NCI-H2227 (cell line): ENCODE measurements around the gene ELOVL1.
"Not testable (repeated sequence)": the region's sequence is repeated elsewhere in the genome, so short reads cannot be mapped to it uniquely, and the experiment has no call there.

Experiments used
- DNase-seq: peaks from one replicate; lab custom pipeline; 2025; ENCODE audit not compliant: unreplicated experiment; lab: John Stamatoyannopoulos, UW

The ELOVL1 gene

DNA sequence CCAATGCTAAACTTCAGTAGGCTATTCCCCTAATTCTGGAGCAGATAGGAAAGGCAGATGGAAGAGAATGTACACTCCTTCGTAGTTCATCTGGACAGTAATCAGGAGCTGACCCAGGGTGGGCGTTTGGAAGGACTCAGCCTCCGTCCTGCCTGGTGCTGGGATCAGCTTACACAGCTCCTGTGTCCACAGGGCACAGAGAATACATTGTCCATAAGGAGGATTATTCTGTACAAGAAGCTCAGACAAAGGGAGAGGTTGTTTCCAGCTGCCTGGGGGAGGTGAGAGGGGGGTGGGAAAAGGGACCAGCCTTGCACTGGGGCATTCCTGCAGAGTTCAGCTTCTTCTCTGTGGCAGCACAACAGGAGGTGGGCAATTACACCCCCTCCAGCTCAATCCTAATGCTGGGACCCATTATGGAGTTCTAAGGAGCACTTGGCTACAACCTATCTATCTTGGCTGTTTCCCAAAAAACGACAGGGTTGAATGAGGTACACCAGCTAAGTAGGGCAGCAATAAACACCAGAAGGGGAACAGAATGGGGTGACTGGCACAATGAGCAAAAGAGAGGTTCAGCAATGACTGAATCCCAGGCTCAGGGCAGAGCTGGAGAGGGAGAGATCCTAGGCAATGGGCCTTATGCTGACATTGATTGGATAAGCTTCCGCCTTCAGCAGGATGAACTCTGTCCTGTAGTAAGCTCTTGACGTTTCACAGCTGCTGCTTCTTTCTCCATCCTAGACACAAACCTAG lies 14.4 kb upstream of the ELOVL1 start:
- DNase-seq = peak; percentile 54

DNA sequence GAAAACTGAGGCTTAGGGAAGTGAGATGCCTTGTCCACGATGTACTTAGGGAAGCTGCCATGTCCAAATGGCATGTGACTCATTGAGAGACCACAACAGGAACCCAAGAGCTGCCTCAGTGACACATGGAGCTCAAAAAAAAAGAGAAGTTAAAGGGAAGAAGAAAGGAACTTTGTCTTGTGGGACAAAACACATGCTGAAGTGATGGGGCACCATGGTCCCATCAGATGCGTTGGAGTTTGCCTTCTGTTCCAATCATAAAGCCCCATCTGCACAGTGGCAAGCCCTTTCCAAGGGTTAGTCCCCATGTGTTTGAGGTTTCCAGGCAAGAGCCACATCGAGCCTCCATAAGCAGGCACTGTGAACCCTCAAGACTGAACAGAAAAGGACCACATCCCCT lies 13.8 kb upstream of the ELOVL1 start:
- no peak for DNase-seq

DNA sequence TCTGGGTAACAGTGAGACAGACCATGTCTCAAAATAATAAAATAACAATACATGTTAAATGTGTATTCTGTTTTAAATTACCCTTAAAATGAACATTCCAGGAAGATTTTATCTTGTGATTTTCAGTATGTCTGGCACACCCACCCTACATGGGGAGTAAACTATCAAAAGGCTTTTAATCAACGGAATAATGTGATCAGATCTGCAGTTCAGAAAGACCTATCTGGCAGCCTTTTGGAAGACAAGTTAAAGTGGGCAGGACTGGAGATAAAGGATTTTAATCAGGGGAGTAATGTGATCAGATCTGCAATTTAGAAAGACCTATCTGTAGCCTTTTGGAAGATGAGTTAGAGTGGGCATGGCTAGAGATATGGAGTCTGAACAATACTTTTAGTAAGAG lies 11.7 kb upstream of the ELOVL1 start:
- DNase-seq = no peak

DNA sequence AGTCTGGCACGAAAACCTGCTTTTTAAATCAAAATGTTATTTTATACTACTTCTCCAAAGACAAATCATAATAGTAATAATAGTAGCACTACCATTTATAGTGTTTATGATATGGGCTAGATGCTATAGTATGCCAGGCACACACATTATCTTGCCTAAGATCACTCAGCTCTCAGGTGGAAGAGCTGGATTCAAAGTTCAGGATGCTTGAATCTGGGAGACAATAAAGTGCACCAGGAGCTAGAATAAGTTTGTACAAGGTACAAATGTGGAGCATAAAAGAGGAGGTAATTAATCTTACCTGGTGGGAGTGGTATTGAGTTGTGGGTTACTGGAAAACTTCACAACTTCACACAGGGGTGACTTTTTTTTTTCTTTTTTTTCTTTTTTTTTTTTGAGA lies 10.0 kb upstream of the ELOVL1 start:
- no peak for DNase-seq

DNA sequence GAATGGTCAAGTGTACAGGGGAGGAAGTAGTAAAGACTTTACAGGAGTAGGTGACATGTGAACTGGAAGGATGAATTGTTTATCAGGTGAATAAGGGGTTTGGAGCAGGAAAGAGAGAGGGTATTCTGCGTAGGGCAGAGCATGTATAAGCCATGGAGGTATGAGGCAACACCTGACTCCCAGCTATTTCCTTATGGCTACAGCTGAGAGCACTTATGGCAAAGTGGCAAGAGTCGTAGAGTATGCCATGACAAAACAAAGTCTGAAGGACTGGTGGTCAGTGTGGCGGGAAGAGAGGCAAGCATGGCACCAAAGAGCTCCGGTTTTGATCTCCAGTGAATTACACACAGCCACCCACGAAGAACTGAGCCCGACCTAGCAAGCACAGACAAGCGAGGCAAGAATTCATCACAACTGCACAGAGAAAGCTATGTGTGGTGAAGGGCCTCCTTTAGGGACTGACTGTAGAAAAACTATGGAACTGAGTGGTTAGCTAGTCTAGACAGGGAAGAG lies 9.0 kb upstream of the ELOVL1 start:
- DNase-seq = no peak

DNA sequence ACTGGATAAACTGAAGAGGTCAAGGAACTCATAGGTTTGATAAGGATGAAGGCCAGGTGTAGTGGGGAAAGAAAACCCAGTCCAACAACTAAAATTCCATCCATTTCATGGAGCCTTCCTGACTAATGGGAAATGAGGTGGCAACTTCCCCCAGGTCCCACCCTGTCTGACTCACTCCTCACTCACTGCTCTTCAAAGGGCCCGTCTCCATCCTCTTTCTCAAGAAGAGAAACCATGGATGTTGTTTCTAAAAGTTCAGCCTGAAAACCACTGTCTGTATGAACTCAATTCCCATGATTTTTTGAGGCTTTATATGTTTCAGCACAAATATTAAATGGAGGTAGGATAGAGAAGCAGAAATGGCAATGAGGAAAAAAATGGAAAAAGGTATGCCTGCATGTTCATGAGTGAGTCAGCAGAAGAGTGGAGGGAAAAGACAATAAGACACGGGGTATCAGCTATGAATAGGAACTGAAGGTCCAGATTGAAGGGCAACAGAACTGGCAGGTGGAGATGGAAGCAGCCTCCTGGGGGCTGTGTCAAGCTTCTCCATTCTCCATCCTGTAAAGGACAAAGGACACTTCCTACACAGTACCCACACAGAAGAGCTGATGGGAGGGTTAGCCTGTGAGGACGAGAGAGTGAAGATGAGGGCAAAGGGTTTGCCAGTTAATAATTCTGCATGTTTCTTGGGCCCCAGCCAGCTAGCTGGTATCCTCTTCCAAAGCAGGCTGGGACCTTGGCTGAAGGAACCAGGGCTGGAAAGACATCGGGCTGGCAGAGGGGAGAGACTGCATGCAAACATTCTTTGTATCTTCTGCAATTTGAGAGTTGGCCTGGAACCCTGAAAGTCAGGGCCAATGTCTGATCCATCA lies 5.5 kb upstream of the ELOVL1 start:
- DNase-seq = no peak

DNA sequence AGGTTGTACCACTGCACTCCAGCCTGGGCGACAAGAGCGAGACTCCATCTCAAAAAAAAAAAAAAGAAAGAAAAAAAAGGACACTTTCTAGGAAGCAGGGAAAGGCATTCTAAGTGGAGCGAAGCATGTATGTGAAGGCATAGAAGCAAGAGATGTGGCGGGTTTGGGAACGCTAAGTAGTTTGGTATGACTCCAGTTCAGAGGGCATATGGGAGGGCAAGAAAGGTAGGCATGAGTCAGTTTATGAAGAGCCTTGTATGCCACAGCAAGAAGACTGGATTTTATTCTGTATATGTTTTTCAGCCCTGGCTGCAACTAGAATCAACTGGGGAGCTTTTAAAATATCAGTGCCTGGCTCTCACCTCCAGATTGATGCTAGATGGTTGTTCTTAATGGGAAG lies 4.4 kb upstream of the ELOVL1 start:
- no peak for DNase-seq

DNA sequence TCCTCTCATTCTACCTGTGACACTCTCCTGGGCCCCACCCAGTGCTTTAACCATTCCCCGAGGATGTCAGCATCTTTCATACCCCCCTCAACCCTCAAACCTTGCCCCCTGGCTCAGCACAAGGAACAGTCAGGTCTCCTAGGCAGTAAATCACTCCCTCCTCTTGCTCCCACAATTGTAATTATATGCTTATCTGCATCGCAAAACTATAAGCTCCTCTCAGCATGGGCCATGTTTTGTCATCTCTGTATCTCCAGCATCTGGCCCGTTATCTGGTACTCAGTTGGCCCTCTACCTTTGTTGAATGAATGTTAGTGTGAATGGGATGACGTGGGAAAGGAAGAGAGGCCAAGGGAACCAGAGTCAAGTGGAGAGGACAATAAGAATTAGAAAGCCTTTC lies 2.8 kb upstream of the ELOVL1 start:
- DNase-seq = peak; percentile 16

DNA sequence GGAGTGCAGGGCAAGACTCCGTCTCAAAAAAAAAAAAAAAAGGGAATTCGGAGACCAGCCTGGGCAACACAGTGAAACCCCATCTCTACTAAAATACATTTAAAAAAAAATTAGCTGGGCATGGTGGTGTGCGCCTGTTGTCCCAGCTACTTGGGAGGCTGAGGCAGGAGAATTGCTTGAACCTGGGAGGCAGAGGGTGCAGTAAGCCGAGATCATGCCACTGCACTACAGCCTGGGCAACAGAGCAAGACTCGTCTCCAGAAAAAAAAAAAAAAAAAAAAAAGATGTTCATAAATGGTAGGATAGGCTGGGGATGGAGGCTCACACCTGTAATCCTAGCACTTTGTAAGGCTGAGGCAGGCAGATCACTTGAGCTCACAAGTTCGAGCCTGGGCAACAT lies 2.0 kb upstream of the ELOVL1 start:
- DNase-seq = not testable (repeated sequence)

DNA sequence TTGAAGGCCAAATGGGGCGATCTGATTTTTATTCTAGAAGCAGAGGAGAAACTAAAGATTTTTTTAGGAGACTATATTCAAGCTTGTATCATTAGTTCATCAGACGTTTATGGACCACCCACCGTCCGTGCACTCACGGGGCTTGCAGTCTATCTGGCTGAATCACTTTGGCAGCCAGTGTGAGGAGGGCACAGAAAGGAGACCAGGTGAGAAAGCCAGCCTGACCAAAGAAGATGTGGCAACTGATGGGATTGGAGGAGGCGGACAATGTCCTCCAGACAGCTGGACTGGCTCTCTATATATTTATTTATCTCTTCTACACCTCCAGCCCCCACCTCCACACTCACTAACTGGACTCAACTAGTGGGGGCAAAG lies 822 bp upstream of the ELOVL1 start:
- DNase-seq = no peak

DNA sequence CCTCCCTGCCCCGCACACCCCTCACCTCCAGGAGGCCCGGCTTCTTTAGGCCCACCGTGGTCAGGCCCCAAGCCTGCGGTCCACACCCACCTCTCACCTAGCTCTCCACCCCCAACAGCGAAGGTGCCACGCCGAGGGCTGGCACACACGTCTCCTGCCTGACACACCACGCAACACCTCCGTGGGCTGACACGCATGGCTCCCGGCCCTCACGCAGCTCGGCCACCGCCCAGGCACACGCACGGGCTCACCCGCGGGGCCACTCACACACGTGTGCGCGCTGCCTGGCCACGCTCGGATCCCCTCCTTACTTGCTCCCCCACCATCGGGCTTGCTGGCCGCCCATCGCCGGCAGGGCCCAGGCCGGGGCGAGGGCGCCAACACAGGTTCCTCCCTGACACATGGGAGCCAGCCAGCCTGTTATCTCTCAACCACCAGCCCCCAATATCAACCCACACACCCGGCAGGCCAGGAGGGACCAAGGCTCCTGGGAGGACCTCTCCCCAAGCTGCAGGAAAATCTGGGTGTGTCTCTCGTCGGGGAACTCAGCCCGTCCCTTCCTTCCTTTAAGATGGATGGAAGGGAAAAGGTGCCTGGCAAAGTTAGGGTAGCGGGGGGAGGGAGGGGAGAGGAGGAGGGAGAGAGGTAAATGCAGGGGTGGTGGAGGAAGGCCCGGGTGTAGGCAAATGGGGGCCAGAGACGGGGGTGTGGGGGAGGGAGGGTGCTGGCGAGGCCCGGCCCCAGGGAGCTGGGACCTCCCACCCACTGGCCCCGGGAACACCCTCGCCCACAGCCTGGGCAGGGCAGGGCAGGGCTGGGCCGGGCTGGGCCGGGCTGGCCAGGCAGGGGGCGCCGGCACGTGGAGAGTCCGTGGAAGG lies 546 bp downstream of the ELOVL1 start:
- DNase-seq = peak; percentile 50

DNA sequence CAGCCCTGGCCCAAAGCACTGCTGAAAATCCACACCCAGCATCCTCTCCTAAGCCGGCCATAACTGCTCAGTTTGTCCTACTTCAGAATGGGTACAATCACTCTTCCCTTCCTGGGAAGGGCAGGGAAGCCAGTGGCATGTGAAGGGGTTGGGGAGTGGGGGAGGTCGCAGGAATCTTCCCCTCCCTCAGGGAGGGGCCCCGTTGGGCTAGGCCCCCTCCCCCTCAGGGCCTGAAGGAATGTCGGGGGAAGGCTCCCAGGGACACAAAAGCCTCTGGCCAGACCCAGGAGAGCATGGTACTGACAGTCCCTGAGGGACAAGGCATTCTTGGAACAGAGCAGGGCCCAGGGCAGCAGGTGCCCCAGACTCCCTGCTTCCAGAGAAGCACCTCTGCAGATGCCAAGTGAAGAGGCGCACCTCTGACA lies 1.2 kb downstream of the ELOVL1 start:
- DNase-seq = no peak

DNA sequence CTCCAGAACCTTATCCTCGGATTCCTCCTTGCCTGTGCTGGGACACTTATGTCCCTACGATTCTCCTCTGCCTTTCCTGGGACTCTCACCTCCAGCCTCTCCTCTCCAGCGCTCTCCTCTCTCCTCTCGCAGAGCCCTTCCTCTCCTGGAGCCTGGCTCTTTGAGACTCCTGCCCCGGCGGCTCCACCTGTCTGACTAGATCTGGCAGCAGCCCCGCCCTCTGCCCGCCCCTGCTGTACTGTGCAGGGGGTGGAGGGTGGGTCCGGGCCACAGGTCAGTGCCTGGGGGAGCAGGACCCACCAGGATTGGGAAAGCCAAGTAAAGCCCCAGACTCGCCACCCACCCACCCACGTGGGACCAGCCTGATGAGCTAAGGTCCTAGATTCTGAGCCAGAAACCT lies 1.6 kb downstream of the ELOVL1 start:
- peak; percentile 29 for DNase-seq

DNA sequence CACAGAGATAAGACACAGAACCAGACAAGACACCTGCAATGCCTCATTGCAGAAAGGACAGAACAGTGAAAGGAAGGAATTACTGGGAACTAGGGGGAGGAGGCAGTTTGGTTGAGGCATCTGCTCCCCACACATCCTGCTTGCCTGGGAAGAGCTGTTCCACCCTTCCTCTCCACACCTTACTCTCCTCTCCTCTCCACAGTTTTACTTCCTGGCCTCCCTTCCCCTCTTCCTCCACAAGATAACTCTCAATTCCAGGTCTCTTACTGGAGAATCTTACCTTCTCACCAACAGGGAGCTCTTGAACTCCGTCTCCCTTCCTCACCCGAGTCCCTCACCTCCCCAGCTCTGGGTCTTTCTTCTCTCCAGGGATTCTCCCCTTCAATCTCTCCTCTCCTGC lies 2.1 kb downstream of the ELOVL1 start:
- DNase-seq = no peak

DNA sequence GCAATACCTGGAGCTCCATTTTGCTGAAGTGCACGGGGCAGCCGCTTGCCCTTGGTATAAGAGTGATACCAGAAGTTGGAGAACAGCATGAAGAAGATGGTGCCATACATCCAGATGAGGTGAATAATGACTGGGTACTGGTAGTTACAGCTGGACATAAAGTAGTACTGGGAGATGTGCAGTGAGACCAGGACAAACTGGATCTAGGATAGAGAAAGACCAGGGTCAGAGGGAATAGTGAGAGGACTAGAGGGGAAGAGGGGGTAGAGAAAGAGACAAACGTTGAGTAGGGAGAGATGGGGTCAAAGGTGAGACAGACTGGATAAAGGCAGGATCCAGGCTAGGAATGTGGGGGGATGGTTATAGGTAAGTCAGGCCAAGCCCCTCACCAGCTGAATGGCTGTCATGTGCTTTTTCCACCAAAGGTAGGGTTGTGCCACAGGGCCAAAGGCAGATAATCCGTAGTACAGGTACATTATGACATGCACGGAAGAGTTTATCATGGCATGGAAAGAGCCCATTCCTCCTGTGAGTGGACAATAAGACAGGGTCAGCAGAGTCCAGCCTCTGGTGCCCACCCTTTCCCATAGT lies 3.8 kb downstream of the ELOVL1 start:
- no peak for DNase-seq

DNA sequence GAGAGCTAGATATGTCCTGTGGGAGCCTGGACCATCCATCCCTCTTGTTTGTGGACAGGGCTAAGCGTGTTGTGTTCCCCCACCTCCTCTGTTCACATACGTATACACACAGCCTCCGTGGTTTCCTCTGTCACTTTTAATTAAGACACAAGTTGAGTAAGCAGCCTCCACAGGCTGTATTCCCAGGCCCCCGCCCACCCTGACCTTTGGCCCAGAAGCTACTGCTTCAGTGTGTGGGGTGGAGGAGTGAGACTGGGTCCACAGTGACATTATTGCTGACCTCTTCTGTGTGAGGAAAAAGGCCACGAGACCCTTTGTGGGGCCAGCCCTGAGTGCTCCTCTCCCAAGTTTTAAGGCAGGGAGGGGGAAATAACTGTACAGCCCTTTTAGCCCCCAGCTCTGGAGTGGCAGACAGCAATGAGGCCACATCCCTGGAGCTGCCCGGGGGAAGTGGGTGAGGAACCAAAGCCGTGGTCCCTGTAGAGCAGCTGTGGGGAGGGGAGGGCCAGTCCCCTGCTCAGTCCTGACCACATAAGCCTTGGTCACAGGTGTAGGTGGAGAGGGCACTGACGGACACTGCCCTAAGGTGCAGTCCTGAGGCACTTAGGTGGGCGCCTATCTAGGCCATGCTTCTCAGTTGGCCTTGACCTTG lies 4.4 kb downstream of the ELOVL1 start:
- no peak for DNase-seq

DNA sequence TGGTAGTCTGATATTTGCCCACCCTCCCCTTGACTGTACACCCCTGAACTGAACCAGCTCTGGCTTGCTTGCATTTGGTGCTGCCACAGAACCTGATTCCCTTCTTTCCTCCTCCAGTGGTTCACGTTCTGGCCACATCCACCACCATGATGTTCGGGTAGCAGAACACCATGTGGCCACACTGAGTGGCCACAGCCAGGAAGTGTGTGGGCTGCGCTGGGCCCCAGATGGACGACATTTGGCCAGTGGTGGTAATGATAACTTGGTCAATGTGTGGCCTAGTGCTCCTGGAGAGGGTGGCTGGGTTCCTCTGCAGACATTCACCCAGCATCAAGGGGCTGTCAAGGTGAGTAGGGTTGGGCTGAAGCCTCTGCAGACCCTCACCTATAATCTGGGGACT lies 7.2 kb downstream of the ELOVL1 start:
- no peak for DNase-seq

DNA sequence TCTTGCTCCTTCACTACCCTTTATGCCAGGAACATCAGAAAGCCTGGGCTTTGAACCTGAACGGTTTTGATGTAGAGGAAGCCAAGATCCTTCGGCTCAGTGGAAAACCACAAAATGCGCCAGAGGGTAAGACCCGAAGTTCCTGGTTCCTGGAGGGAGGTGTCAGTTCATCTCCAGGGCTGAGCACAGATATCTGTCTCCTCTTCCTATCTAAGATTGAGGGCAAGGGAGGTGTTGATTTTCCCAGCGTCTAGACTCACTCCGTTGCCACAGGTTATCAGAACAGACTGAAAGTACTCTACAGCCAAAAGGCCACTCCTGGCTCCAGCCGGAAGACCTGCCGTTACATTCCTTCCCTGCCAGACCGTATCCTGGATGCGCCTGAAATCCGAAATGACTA lies 8.1 kb downstream of the ELOVL1 start:
- no peak for DNase-seq

DNA sequence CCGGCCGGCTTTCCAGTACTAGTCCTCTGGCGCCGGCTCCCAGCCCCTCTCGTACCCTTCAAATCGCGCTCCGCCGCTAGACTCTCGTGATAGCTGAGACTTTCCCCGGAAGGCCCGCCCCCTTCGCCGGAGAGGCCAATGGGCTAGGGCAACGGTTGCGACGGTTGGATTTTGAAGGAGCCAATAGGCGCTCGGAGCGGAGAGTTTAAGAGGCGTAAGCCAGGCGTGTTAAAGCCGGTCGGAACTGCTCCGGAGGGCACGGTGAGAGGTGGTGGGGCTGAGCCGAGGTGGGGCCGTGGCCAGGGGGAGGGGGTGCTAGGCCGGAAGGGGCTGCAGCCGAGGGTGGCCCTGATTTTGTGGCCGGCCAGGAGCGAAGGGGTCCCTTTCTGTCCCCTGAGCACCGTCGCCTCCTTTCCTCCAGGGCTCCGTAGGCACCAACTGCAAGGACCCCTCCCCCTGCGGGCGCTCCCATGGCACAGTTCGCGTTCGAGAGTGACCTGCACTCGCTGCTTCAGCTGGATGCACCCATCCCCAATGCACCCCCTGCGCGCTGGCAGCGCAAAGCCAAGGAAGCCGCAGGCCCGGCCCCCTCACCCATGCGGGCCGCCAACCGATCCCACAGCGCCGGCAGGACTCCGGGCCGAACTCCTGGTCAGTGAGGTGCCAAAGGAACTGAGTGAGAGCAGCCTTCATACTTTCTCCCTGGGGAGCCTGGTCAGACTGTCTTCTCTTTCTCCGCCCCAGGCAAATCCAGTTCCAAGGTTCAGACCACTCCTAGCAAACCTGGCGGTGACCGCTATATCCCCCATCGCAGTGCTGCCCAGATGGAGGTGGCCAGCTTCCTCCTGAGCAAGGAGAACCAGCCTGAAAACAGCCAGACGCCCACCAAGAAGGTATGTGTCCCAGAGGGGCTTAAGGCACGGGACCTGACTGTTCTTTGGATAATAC lies 8.8 kb downstream of the ELOVL1 start, which contains the start of gene CDC20:
TSS of gene CDC20 (plus strand) at position 236 of the 948 bp plus-strand sequence. CDS start at position 471, 235 bp downstream.
- peak; percentile 99 for DNase-seq
